ENCODE measurements around the gene ACY1.

ACY1 gene

GRCh38 chr3:51963951-51964451, 19.3 kb upstream of the ACY1 start:
- no peak for DNase-seq

- DNase-seq, result no peak
Observed at GRCh38 chr3:51964521-51964920, 18.8 kb upstream of the ACY1 start.

DNA sequence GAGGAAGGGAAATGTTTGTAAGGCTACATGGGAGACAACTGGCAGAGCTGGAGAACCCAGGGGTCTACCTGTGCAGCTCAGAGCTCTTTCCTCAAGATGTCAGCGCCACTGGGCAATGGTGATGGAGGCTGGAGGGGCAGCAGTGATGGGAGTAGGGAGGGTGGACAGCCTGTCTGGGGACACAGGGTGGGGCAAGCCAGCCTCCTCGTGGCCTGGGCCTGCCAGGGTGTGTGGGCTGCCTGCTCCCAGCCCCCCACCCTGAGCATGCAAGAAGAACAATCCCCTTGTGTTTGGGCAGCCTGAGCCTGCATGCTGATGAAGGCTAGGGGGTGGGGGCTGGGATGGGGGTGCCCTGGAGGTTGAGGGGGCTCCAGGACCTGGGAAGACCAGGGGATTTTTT, 17.3 kb upstream of the ACY1 start:
- DNase-seq, result no peak

GRCh38 chr3:51966486-51966885, 16.8 kb upstream of the ACY1 start:
- no peak for DNase-seq

DNA sequence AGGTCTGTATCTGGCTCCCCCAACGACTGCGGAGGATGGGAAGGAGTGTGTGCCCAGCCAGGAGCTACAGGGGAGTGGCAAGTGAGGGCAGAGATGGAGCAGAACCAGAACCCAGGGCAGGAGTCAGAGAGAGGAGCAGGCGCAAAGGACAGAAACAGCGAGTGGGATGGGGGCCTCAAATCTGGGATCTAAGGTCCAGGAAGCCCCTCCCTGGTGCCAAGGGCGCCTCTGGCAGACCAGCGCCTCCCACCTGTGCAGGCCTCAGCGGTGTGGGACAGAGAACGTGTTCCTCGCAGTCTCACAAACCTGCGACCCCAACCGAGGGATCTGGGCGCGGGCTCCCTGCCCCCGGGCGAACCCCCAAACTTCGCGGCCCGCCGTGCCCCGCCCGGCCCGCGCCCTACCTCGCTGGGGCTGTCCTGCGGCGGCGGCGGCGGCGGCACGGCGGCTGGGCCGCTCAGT, 16.4 kb upstream of the ACY1 start:
- no peak for DNase-seq

- DNase-seq, result peak in 3 of 5 experiments; percentile 25 to 53 (median 32)
Observed at GRCh38 chr3:51967384-51968169, 15.8 kb upstream of the ACY1 start, which contains the start of gene PCBP4. PCBP4 (minus strand) TSS chr3:51967454; CDS start chr3:51961240, 6,214 bp downstream.

DNA sequence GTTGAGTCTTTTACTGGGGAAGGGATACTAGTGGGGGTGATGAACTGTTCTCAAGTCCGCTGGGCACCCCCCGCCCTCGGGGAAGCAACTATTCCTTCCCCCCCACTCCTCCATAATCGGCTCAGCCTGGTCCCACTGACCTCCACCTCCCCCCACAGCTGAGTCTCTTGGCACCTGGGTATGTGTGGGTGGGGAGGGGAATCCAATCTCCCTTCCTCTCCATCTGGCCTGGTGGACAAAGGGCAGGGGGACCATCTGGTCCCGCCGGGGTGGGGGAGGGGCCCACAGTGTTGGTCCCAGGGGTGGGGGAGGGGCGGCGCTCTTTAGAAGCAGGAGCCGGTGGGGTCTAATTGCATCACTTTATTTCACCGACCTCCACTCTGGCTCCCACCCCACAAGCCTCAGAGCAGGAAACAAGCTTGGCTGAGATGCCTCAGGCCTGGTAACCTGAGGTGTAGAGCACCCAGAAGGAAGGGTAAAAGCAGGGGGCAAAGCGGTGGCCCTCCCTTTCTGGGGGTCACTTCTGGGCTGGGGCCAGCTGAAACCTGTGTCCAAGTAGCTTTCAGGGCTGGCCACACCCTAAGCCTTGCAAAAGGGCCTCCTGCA, 15.1 kb upstream of the ACY1 start:
- DNase-seq, result no peak

GRCh38 chr3:51968883-51969678, 14.3 kb upstream of the ACY1 start:
- no peak for DNase-seq

DNA sequence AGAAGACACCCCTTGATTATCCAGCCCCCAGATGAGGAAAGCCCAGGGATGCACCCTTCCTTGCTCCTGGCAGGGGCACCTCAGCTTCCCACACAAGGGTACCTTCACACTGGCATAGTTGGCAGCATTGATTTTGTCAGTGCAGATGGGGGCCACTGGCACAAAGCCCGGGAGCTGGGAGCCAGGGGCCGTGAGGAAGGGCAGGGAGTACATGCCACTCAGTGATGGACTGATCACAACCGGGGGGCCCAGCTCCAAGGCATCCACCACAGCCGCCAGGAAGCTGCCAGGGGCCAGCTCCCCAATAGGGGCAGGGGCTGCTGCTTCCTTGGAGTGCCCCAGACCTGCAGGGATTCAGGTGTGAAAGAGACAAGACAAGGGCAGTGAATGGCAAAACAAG, 13.5 kb upstream of the ACY1 start:
- no peak for DNase-seq

DNA sequence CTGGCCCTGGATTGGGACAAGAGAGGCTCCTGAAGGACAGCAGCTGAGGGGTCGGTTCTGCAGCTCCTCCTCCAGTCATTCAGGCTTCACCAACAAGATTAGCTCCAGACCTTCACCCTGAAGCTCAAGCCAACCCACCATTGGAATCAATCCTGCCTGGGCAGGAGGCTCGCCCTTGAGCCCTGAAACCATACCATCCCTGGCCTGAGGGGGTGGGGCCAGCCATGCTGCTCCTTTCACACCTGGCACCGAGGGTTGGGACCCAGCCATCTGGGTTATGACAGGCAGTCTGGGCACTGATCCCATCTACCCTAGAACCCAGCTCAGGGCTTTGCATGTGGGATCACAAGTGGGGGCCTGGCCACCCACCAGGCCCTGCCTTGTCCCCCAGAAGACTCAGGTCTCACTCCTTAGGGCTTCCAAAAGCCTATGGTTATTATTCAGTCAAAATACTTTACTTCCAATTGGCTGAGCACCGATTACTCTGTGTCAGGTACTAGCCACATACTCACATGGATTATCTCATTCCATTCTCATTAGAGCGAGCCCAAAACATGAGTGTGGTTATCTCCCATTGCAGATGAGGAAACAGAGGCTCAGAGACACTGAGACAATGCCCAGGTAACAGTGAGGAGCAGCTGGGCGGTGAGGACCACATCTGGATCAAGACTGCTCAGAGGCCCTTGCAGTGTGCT, 12.6 kb upstream of the ACY1 start:
- DNase-seq, result no peak

DNA sequence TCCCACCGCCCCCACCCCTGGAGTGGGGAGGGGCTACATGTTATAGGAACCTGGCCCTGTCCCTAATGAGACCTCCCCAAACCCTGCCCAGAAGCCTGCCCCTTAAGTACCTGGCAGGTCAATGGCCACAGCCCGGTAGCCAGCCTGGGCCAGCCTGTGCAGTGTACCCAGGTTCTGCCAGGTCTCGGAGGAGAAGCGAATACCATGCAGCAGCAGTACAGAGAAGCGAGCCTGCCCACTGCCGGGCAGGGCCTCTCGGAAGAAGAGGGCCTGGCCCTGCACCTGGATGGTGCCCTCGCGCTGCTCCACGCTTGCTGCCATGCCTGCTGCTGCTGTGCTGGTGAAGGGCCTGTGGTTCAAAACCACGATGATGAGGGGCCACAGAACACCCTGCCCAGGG, 12.0 kb upstream of the ACY1 start:
- no peak for DNase-seq

DNA sequence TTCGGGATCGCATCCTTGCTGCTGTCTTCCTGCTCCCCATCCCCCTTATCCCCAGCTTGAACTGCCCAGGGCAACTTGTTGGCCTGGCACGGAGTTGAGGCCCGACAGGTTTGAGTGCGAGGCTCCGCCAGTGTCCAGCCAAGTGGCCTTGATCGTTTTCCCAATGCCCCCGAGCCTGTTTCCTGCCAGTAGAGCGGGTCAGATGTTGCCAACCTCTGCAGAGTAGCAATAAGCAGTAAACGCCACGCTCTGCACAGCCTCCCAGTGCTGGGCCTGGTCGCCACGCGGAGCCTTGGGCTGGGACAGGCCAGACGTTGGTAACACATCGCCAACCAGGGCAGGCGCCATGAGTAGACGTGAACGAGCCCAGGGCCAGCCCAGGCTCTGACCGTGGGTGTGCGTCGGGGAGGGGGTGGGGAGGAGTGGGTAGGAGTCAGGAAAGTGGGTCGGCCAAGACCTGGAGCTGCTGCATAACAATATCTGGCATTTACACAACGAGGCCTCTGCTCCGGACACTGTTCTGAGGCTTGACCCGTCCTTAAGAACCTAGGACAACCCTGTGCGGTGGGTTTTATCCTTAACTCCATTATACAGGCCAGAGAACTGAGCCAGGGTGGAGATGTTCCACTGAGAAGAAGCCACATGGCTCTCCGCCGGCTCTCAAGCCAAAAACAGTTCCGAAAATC, 8.9 kb upstream of the ACY1 start:
- peak in 1 of 5 experiments; percentile 32 for DNase-seq

DNA sequence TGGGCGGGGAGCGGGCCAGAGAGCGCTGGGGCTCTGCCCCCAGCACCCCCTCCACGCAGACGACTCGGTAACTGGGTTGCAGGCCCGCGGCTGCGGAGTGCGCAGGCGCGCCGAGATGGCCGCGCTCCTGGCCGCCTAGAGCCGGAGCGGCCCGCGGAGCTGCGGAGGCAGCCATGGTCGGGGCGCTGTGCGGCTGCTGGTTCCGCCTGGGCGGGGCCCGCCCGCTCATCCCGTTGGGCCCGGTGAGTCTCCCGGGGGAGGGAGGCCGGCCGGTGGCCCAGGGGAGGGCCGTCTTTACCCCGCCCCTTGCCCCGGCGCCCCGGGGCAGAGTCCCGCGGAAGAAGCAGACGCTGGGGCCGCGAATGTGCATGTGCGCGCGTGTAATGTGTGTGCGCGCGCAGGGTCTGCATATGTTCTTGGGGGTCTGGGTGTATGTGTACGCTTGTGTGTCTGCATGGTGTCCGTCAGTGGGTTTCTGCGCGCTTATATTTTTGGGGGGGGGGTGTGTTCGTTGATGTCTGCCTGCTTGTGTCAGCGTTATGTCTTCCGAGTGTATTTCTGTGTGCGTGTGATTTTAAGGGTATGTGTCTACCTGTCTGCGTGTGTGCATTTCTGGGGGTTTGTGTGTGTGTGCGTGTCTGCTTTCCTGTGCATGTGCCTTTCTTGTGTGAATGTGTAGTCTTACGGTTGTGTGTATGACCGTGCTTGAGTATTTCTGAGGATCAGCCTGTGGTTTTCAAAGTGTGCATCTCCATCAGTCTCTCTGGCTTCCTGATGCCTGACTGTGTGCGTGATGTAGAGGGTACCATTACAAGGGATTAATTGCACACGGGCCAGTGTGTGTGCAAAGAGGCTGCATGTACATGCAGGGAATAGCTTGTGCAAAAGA, 8.1 kb upstream of the ACY1 start, which contains the start of gene ABHD14A:
TSS of gene ABHD14A (plus strand) at position 102 of the 889 bp plus-strand sequence. CDS start at position 174, 72 bp downstream.
- DNase-seq, result peak; percentile 58 to 81 (median 70)

DNA sequence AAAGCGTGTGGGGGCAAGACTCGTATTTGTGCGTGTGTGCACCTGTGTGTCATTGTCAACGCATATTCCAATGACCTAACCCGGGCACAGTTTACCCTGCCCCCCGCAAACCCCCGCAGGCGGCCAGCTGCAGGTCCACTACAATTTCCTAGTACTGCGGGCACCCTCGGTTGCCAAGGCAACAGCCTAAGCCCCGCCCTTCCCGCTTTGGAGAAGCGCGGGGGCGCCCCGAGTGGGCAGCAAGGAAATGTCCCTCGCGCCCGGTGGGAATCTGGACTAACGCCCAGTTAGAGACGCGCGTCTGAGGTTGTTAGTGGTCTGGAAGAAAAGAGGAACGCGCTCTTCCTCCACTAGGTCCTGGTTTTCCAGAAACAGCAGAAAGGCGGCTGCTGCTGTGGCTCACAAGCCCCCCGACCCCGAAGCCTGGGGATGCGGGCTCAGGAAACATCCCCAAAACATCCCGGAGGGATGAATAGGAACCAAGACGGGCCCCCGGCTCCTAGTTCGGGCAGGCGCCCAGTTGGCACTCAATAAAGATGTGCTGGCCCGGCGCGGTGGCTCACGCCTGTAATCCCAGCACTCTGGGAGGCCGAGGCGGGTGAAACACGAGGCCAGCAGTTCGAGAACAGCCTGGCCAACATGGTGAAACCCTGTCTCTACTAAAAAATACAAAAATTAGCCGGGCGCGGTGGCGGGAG, 7.3 kb upstream of the ACY1 start:
- peak in 1 of 5 experiments; percentile 23 for DNase-seq

GRCh38 chr3:51977446-51978142, 5.7 kb upstream of the ACY1 start:
- DNase-seq, result peak in 2 of 5 experiments; percentile 26 to 81

DNA sequence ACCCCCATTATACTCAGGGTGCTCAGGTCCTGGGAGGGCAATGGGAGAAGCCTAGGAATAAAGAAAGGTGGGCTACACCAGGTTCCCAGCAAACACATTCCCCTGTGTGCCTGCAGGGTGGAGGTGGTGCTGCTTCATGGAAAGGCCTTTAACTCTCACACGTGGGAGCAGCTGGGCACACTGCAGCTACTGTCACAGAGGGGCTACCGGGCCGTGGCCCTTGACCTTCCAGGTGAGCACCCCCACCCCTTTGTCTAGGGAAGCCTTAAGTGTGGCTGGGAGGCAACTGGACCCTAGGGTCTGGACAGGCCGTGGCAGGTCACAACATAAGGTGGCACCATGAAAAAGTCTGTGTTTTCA, 5.2 kb upstream of the ACY1 start:
- DNase-seq, result no peak

DNA sequence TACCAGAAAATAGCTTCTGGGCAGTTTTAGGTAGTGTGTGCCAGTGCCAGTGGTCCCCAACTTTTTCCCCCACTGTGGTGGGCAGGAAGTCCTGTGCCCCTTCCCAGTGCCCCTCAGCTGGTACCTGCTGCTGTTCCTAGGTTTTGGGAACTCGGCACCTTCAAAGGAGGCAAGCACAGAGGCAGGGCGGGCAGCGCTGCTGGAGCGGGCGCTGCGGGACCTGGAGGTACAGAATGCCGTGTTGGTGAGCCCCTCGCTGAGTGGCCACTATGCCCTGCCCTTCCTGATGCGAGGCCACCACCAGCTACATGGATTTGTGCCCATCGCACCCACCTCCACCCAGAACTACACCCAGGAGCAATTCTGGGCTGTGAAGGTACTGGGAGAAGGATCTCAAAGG, 3.1 kb upstream of the ACY1 start:
- no peak for DNase-seq

- peak in 1 of 5 experiments; percentile 51 for DNase-seq
Observed at GRCh38 chr3:51982352-51982837, 940 bp upstream of the ACY1 start.

DNA sequence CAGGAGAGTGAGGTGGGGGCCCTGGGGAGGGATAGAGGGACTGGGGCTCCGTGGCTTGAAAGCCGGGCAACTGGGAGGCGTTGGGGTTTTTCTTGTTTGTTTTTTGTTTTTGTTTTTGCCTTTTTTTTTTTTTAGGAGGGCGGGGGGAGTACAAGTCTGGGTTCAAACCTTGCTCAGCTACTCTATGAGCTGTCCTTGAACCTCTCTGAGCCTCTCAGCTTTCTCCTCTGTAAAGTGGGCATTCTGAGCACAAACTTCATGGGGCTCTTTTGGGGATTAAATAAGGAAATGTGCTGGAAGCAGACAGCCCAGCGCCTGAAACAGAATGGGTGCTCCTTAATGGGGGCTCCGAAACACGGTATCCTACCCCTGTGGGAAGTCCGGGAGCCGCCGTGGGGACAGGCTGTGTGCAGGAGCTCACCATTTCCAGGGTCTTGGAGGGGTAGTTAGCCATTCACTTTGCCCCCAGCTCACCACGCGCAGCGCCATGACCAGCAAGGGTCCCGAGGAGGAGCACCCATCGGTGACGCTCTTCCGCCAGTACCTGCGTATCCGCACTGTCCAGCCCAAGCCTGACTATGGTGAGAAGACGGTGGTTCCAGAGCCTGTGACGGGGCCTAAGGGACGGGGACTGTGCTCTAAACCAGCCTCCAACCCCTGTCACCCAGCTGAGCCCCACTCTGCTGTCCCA, 388 bp downstream of the ACY1 start:
- DNase-seq, result no peak

Measured in T-helper 2 cell (primary cell).